H1 (cell line): ENCODE measurements around the gene TNKS2. TPM values are rescaled to one million over a fixed set of nuclear protein-coding genes. Genes with fewer than 3 reads are reported as not detected.
A peak's percentile ranks its signal among the peaks of the same experiment; 100 is the strongest.

Experiments used
- BRCA1 ChIP-seq: IDR thresholded peaks from 2 replicates; pipeline ENCODE4 v1.6.1; 2012; ENCODE audit warnings: low read depth, low read length, improper control_type of control experiment
- CTBP2 ChIP-seq: IDR thresholded peaks from 2 replicates; pipeline ENCODE4 v1.7.0; 2011; ENCODE audit warnings: borderline replicate concordance, mild to moderate bottlenecking, moderate library complexity, mixed read lengths, low read length; ENCODE audit not compliant: insufficient read depth, insufficient read length
- FOSL1 ChIP-seq: IDR thresholded peaks from 2 replicates; pipeline ENCODE4 v1.6.1; 2011; ENCODE audit warnings: mild to moderate bottlenecking, low read depth, low read length, moderate library complexity; ENCODE audit not compliant: insufficient read depth
- JUND ChIP-seq: IDR thresholded peaks from 2 replicates; pipeline ENCODE4 v1.6.1; 2011; ENCODE audit warnings: mild to moderate bottlenecking, improper control_type of control experiment, low read length
- RAD21 ChIP-seq, 2 experiments: IDR thresholded peaks in 1 of 2; conservative IDR thresholded peaks in 1 of 2; 2 replicates each; pipeline ENCODE4 v1.6.1; 2011; ENCODE audit warnings: low read depth in 2 of 2, low read length in 2 of 2, improper control_type of control experiment in 1 of 2, inconsistent platforms in 1 of 2, mild to moderate bottlenecking in 1 of 2, moderate library complexity in 1 of 2
- TCF12 ChIP-seq: IDR thresholded peaks from 2 replicates; pipeline ENCODE4 v1.6.1; 2011; ENCODE audit warnings: low read depth, mild to moderate bottlenecking, low read length
- polyA plus RNA-seq, 7 experiments: library from polyadenylated mRNA; depleted of rRNA in 3 of 7; stranded (reverse) in 5 of 7; unstranded in 2 of 7; fragments of >200 nt in 5 of 7; fragments of 200-250 nt in 2 of 7; gene quantifications; 1 replicate in 5 of 7; 2 replicates in 1 of 7; 4 replicates in 1 of 7; pipeline versions ENCODE4 v1.2.1 to v1.2.3, GENCODE V29; 2011 to 2013; ENCODE audit warnings: missing spikeins in 2 of 7, mixed read lengths in 2 of 7
- total RNA-seq: library from RNA; stranded (reverse); fragmentation: NEBNext Ultra II Directional; extraction: Animal tissue kit (Norgen Biotek cat#: 25700); gene quantifications from 2 replicates; pipeline ENCODE4 v1.2.1, GENCODE V29; 2021
- TF ChIP-seq, protein P1 (sequence below): fragments of 300-600 bp; sonication (generic); IDR thresholded peaks from 2 replicates; pipeline ENCODE4 v1.7.1; 2012; ENCODE audit warnings: low read length, moderate library complexity, mild to moderate bottlenecking, inconsistent platforms; ENCODE audit not compliant: insufficient replicate concordance
- TF ChIP-seq, protein P2 (sequence below), 3 experiments: IDR thresholded peaks; 1 replicate in 2 of 3; 2 replicates in 1 of 3; pipeline versions ENCODE4 v1.5.1 to v1.6.1; 2011; ENCODE audit warnings: low read length in 3 of 3, mild to moderate bottlenecking in 3 of 3, inconsistent platforms in 2 of 3, low read depth in 1 of 3, moderate library complexity in 1 of 3; ENCODE audit not compliant: insufficient read depth in 1 of 3; ENCODE audit errors: control extremely low read depth in 1 of 3

TNKS2 gene
- total and polyA plus RNA-seq, 2 of the 8 experiments (the other 6 are each of a cell fraction or from before 2014, with no cell fraction given), result 23.3 to 73.6 TPM

DNA sequence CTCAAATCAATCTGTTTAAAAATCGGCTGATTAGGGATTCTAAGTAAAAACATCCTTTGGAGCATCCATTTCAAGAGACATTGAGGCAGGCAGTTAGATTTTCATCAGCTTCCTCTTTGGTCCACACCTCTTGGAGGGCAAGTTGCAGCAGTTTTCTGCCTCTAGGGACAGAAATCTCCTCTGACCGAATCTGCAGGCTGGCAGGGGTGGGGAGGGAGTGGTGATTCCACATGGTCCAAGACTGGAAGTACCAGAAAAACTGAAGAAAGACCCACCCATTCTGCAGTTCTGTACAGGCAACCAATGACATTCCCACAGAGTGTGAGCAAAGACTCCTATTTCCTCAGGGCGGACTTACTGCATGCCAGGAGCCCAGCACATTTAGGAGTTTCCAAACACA, 82.1 kb downstream of the TNKS2 start (continued):
- TF ChIP-seq, protein P1, sequence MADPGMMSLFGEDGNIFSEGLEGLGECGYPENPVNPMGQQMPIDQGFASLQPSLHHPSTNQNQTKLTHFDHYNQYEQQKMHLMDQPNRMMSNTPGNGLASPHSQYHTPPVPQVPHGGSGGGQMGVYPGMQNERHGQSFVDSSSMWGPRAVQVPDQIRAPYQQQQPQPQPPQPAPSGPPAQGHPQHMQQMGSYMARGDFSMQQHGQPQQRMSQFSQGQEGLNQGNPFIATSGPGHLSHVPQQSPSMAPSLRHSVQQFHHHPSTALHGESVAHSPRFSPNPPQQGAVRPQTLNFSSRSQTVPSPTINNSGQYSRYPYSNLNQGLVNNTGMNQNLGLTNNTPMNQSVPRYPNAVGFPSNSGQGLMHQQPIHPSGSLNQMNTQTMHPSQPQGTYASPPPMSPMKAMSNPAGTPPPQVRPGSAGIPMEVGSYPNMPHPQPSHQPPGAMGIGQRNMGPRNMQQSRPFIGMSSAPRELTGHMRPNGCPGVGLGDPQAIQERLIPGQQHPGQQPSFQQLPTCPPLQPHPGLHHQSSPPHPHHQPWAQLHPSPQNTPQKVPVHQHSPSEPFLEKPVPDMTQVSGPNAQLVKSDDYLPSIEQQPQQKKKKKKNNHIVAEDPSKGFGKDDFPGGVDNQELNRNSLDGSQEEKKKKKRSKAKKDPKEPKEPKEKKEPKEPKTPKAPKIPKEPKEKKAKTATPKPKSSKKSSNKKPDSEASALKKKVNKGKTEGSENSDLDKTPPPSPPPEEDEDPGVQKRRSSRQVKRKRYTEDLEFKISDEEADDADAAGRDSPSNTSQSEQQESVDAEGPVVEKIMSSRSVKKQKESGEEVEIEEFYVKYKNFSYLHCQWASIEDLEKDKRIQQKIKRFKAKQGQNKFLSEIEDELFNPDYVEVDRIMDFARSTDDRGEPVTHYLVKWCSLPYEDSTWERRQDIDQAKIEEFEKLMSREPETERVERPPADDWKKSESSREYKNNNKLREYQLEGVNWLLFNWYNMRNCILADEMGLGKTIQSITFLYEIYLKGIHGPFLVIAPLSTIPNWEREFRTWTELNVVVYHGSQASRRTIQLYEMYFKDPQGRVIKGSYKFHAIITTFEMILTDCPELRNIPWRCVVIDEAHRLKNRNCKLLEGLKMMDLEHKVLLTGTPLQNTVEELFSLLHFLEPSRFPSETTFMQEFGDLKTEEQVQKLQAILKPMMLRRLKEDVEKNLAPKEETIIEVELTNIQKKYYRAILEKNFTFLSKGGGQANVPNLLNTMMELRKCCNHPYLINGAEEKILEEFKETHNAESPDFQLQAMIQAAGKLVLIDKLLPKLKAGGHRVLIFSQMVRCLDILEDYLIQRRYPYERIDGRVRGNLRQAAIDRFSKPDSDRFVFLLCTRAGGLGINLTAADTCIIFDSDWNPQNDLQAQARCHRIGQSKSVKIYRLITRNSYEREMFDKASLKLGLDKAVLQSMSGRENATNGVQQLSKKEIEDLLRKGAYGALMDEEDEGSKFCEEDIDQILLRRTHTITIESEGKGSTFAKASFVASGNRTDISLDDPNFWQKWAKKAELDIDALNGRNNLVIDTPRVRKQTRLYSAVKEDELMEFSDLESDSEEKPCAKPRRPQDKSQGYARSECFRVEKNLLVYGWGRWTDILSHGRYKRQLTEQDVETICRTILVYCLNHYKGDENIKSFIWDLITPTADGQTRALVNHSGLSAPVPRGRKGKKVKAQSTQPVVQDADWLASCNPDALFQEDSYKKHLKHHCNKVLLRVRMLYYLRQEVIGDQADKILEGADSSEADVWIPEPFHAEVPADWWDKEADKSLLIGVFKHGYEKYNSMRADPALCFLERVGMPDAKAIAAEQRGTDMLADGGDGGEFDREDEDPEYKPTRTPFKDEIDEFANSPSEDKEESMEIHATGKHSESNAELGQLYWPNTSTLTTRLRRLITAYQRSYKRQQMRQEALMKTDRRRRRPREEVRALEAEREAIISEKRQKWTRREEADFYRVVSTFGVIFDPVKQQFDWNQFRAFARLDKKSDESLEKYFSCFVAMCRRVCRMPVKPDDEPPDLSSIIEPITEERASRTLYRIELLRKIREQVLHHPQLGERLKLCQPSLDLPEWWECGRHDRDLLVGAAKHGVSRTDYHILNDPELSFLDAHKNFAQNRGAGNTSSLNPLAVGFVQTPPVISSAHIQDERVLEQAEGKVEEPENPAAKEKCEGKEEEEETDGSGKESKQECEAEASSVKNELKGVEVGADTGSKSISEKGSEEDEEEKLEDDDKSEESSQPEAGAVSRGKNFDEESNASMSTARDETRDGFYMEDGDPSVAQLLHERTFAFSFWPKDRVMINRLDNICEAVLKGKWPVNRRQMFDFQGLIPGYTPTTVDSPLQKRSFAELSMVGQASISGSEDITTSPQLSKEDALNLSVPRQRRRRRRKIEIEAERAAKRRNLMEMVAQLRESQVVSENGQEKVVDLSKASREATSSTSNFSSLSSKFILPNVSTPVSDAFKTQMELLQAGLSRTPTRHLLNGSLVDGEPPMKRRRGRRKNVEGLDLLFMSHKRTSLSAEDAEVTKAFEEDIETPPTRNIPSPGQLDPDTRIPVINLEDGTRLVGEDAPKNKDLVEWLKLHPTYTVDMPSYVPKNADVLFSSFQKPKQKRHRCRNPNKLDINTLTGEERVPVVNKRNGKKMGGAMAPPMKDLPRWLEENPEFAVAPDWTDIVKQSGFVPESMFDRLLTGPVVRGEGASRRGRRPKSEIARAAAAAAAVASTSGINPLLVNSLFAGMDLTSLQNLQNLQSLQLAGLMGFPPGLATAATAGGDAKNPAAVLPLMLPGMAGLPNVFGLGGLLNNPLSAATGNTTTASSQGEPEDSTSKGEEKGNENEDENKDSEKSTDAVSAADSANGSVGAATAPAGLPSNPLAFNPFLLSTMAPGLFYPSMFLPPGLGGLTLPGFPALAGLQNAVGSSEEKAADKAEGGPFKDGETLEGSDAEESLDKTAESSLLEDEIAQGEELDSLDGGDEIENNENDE, result no peak
- no peak for TF ChIP-seq JUND
- TF ChIP-seq FOSL1, result no peak
- no peak for TF ChIP-seq BRCA1
- TF ChIP-seq CTBP2, result no peak
- TF ChIP-seq, protein P2, sequence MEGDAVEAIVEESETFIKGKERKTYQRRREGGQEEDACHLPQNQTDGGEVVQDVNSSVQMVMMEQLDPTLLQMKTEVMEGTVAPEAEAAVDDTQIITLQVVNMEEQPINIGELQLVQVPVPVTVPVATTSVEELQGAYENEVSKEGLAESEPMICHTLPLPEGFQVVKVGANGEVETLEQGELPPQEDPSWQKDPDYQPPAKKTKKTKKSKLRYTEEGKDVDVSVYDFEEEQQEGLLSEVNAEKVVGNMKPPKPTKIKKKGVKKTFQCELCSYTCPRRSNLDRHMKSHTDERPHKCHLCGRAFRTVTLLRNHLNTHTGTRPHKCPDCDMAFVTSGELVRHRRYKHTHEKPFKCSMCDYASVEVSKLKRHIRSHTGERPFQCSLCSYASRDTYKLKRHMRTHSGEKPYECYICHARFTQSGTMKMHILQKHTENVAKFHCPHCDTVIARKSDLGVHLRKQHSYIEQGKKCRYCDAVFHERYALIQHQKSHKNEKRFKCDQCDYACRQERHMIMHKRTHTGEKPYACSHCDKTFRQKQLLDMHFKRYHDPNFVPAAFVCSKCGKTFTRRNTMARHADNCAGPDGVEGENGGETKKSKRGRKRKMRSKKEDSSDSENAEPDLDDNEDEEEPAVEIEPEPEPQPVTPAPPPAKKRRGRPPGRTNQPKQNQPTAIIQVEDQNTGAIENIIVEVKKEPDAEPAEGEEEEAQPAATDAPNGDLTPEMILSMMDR (IDR thresholded peaks at IDR 0.05; ENCODE audit: control extremely low read depth in 1 of 3, insufficient read depth in 1 of 3, low read depth in 1 of 3, low read length in 3 of 3), result peak in 2 of 3 experiments; percentile 6 to 18; a peak in 1 of 4 replicates
- TF ChIP-seq RAD21 (IDR thresholded peaks at IDR 0.05 in 1 of 2, conservative IDR thresholded peaks at IDR 0.05 in 1 of 2; ENCODE audit: low read depth in 2 of 2, low read length in 2 of 2), result peak in 1 of 2 experiments; percentile 25; a peak in 1 of 4 replicates
- no peak for TF ChIP-seq TCF12
